ENCODE results near the gene FAAP100.
"Not testable (repeated sequence)": the region's sequence is repeated elsewhere in the genome, so short reads cannot be mapped to it uniquely, and the experiment has no call there.

FAAP100 gene

GRCh38 chr17:81537856-81538555 lies 14.1 kb downstream of the FAAP100 start:
- peaks cover 28% of the 10 kb centered on the region for H3K27me3 ChIP-seq (ENCODE audit: control insufficient read depth, insufficient read depth, low read length)

DNA sequence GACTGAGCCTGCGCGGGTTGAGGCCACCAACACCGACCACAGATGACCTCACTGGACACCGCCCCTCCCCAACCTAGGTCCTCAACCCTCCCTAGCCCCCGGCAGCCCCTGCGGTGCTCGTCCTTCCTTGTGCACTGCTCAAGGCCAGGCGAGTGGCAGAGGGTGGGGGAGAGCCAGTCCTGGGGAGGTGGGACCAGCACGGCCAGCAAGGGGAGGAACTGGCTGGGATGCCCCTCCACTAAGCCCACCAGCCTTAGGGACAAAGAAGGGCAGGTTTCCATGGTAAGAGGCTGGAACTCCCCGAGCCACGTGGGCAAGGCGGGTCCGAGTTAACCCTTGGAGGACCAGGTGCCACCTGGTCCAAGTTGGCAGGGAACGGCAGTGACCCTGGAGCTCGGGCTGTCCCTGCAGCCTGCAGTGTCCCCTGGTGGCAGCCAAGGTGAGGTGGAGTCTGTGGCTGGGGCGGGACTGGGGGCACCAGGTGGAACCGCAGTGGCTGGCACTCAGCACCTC lies 14.8 kb downstream of the FAAP100 start:
- H3K4me3 ChIP-seq (ENCODE audit: low read length) = no peak overlapping the region
- H3K4me1 ChIP-seq (ENCODE audit: control insufficient read depth, insufficient read depth, low read length) = no peaks in the 10 kb centered on the region
- H3K36me3 ChIP-seq (ENCODE audit: control insufficient read depth, insufficient read depth, low read length) = peaks cover 3% of the 10 kb centered on the region
- no peak overlapping the region for H3K27ac ChIP-seq (ENCODE audit: low read depth, low read length)
- peaks cover 28% of the 10 kb centered on the region for H3K27me3 ChIP-seq (ENCODE audit: control insufficient read depth, insufficient read depth, low read length)
- no peak overlapping the region for H3K9ac ChIP-seq (ENCODE audit: low read length)

More at GRCh38 chr17:81537856-81538555, 14.1 kb downstream of the FAAP100 start:
- no peak overlapping the region for H3K27ac ChIP-seq (ENCODE audit: low read depth, low read length)
- peaks cover 3% of the 10 kb centered on the region for H3K36me3 ChIP-seq (ENCODE audit: control insufficient read depth, insufficient read depth, low read length)
- no peak overlapping the region for H3K4me3 ChIP-seq (ENCODE audit: low read length)
- H3K4me1 ChIP-seq (ENCODE audit: control insufficient read depth, insufficient read depth, low read length) = no peaks in the 10 kb centered on the region
- no peak overlapping the region for H3K9ac ChIP-seq (ENCODE audit: low read length)

- Histone ChIP-seq H3K4me1 (ENCODE audit: control insufficient read depth, insufficient read depth, low read length) (no peaks in the 10 kb centered on the region), H3K27ac (ENCODE audit: low read depth, low read length) (no peak overlapping the region), H3K27me3 (ENCODE audit: control insufficient read depth, insufficient read depth, low read length) (peaks cover 28% of the 10 kb centered on the region), H3K4me3 (ENCODE audit: low read length) (no peak overlapping the region), H3K9ac (ENCODE audit: low read length) (no peak overlapping the region), H3K36me3 (ENCODE audit: control insufficient read depth, insufficient read depth, low read length) (peaks cover 3% of the 10 kb centered on the region)
Measured at GRCh38 chr17:81536299-81537290, 15.6 kb downstream of the FAAP100 start.

GRCh38 chr17:81535480-81536298 lies 16.5 kb downstream of the FAAP100 start:
- H3K4me3 ChIP-seq (ENCODE audit: low read length) = no peak overlapping the region
- H3K36me3 ChIP-seq (ENCODE audit: control insufficient read depth, insufficient read depth, low read length) = peaks cover 3% of the 10 kb centered on the region
- H3K27me3 ChIP-seq (ENCODE audit: control insufficient read depth, insufficient read depth, low read length) = peaks cover 28% of the 10 kb centered on the region
- H3K27ac ChIP-seq (ENCODE audit: low read depth, low read length) = no peak overlapping the region
- H3K4me1 ChIP-seq (ENCODE audit: control insufficient read depth, insufficient read depth, low read length) = no peaks in the 10 kb centered on the region
- no peak overlapping the region for H3K9ac ChIP-seq (ENCODE audit: low read length)

GRCh38 chr17:81535007-81535328 lies 17.2 kb downstream of the FAAP100 start:
- H3K36me3 ChIP-seq (ENCODE audit: control insufficient read depth, insufficient read depth, low read length) = peaks cover 3% of the 10 kb centered on the region
- no peaks in the 10 kb centered on the region for H3K4me1 ChIP-seq (ENCODE audit: control insufficient read depth, insufficient read depth, low read length)
- no peak overlapping the region for H3K9ac ChIP-seq (ENCODE audit: low read length)
- H3K27me3 ChIP-seq (ENCODE audit: control insufficient read depth, insufficient read depth, low read length) = peaks cover 28% of the 10 kb centered on the region
- H3K4me3 ChIP-seq (ENCODE audit: low read length) = no peak overlapping the region
- H3K27ac ChIP-seq (ENCODE audit: low read depth, low read length) = no peak overlapping the region

DNA sequence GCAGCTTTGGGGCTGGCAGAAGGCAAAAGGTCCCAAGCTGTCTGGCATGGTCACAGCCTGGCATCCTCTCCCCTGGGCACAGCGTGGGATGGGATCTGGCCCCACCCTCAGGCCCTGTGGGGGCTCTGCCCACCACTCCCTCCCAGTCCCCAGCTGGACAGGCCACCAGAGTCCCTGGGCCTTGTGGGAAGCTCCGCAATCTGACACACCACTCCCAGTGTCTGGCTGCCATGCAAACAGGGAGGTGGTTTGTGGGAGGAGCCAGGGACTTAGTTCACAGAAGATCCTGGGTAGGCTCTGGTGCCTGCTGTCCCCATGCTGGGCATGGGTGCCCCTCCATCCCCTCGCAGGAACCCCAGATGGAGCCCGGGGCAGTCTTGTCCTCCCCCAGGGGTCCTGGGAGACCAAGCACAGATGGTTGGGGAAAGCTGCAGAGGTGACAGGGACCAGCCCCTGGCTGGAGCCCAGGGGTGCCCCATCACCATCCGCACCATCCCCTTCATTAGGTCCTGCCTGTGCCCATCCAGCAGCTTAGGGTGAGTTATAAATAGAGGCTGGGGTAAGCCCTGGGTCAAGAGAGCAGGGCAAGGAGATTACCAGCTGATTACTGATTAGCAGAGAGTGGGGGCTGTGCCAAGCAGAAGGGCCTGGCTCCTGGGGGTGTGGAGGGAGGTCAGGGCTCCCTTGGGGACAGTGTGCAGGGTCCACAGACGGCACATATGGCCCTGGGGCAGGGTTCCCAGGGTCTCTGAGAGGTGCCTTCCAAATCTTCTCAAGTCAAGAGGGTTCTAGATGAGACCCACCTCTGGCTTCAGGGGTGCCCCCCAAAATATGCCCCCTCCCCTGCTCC lies 17.8 kb downstream of the FAAP100 start:
- Histone ChIP-seq H3K27me3 (ENCODE audit: control insufficient read depth, insufficient read depth, low read length) (peaks cover 30% of the 10 kb centered on the region), H3K9ac (ENCODE audit: low read length) (no peak overlapping the region)

DNA sequence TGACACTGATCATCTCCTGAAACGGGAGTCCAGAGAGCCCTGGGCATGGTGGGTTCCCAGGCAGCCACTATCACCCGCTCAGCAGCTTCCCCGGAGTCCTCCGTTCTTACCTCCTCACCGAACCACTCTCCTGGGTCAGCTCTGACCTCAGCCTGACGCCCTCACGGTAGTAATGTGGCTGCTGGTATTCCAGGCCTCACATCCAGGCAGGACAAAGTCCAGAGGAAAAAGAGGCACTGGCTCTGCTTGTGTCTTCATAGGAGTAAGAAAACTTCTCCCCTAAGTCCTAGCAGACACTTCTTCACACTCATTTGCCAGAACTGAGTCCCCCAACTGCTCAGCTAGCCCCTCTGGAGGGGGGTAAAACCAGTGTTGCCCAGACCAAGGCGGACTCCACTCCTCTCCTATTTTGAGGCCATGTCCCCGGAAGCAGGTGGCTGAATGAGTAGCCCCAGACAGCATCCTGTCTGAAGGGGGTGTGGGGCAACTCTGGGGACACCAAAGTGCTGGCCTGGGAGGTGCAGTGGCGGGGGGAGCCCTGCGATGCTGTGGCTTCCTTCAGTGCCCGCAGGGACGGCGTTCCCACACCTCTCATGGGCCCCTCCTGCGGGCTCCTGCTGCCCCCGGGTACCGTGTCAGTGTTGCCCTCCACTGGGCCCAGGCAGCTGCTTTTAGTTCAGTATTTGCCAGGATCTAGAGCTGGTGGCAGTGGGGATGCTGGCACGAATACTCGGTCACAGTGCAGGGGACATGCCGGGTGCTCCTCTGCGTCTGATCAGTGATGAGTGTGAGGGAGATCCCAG lies 18.6 kb downstream of the FAAP100 start:
- peaks cover 36% of the 10 kb centered on the region for H3K27me3 ChIP-seq (ENCODE audit: control insufficient read depth, insufficient read depth, low read length)
- H3K9ac ChIP-seq (ENCODE audit: low read length) = no peak overlapping the region
- H3K4me3 ChIP-seq (ENCODE audit: low read length) = no peak overlapping the region
- H3K36me3 ChIP-seq (ENCODE audit: control insufficient read depth, insufficient read depth, low read length) = no peaks in the 10 kb centered on the region
- H3K4me1 ChIP-seq (ENCODE audit: control insufficient read depth, insufficient read depth, low read length) = no peaks in the 10 kb centered on the region
- no peak overlapping the region for H3K27ac ChIP-seq (ENCODE audit: low read depth, low read length)

More for the DNA sequence above, 17.8 kb downstream of the FAAP100 start:
- no peak overlapping the region for H3K4me3 ChIP-seq (ENCODE audit: low read length)
- no peaks in the 10 kb centered on the region for H3K36me3 ChIP-seq (ENCODE audit: control insufficient read depth, insufficient read depth, low read length)
- no peak overlapping the region for H3K27ac ChIP-seq (ENCODE audit: low read depth, low read length)
- H3K4me1 ChIP-seq (ENCODE audit: control insufficient read depth, insufficient read depth, low read length) = no peaks in the 10 kb centered on the region

GRCh38 chr17:81532490-81533287 lies 19.5 kb downstream of the FAAP100 start:
- Histone ChIP-seq H3K4me1 (ENCODE audit: control insufficient read depth, insufficient read depth, low read length) (no peaks in the 10 kb centered on the region), H3K27me3 (ENCODE audit: control insufficient read depth, insufficient read depth, low read length) (peaks cover 36% of the 10 kb centered on the region), H3K4me3 (ENCODE audit: low read length) (no peak overlapping the region), H3K27ac (ENCODE audit: low read depth, low read length) (no peak overlapping the region), H3K36me3 (ENCODE audit: control insufficient read depth, insufficient read depth, low read length) (no peaks in the 10 kb centered on the region), H3K9ac (ENCODE audit: low read length) (no peak overlapping the region)

- not testable (repeated sequence) for H3K36me3 ChIP-seq (ENCODE audit: control insufficient read depth, insufficient read depth, low read length); H3K4me1 ChIP-seq (ENCODE audit: control insufficient read depth, insufficient read depth, low read length); H3K9ac ChIP-seq (ENCODE audit: low read length); H3K4me3 ChIP-seq (ENCODE audit: low read length); H3K27ac ChIP-seq (ENCODE audit: low read depth, low read length)
- peaks cover 38% of the 10 kb centered on the region for H3K27me3 ChIP-seq (ENCODE audit: control insufficient read depth, insufficient read depth, low read length)
Measured at GRCh38 chr17:81531998-81532404, 20.2 kb downstream of the FAAP100 start.

DNA sequence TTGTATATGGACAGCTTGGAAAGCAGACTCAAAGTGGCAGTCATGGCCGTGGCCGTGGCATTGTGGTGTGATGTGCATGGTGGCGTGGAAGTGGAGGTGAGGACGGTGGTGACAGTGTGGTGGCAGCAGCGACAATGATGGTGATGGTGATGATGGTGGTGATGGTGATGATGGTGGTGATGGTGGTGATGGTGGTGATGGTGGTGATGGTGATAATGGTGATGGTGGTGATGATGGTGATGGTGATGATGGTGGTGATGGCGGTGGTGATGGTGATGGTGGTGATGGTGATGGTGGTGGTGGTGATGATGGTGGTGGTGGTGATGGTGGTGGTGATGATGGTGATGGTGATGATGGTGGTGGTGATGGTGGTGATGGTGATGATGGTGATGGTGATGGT lies 21.1 kb downstream of the FAAP100 start:
- H3K36me3 ChIP-seq (ENCODE audit: control insufficient read depth, insufficient read depth, low read length); H3K9ac ChIP-seq (ENCODE audit: low read length); H3K27ac ChIP-seq (ENCODE audit: low read depth, low read length); H3K4me3 ChIP-seq (ENCODE audit: low read length); H3K4me1 ChIP-seq (ENCODE audit: control insufficient read depth, insufficient read depth, low read length): not testable (repeated sequence)
- H3K27me3 ChIP-seq (ENCODE audit: control insufficient read depth, insufficient read depth, low read length) = peaks cover 41% of the 10 kb centered on the region

All from rectal smooth muscle tissue (tissue), 1 donor.